Progenitor cell of endocrine pancreas (in vitro differentiated cells): ENCODE measurements around the gene RUVBL1. TPM values are rescaled to one million over a fixed set of nuclear protein-coding genes. Genes with fewer than 3 reads are reported as not detected.

Experiments used
- DNase-seq: peaks from one replicate; pipeline ENCODE4 v3.0.0; 2021; ENCODE audit warnings: low spot score; ENCODE audit not compliant: unreplicated experiment
- H3K27ac Mint-ChIP-seq: 2 replicates; pipeline ENCODE4 v1.8.0; 2021; ENCODE audit warnings: mild to moderate bottlenecking, moderate library complexity, mixed read lengths
- H3K27me3 Mint-ChIP-seq: 2 replicates; pipeline ENCODE4 v1.8.0; 2021; ENCODE audit warnings: mixed read lengths
- H3K36me3 Mint-ChIP-seq: 2 replicates; pipeline ENCODE4 v1.8.0; 2022; ENCODE audit warnings: mixed read lengths; ENCODE audit not compliant: insufficient read depth
- H3K4me1 Mint-ChIP-seq: 2 replicates; pipeline ENCODE4 v1.8.0; 2021; ENCODE audit warnings: low read depth, mixed read lengths
- H3K4me3 Mint-ChIP-seq: 2 replicates; pipeline ENCODE4 v1.8.0; 2021; ENCODE audit warnings: low read depth, mild to moderate bottlenecking, moderate library complexity, mixed read lengths
- H3K9me3 Mint-ChIP-seq: 2 replicates; pipeline ENCODE4 v1.8.0; 2021; ENCODE audit warnings: low read depth, mixed read lengths
- total RNA-seq: library from RNA; stranded (reverse); gene quantifications from 2 replicates; pipeline ENCODE4 v1.2.1, GENCODE V29; 2021
- TF ChIP-seq, protein P1 (sequence below): fragments of 200-600 bp; sonication (generic); IDR thresholded peaks from one replicate; pipeline ENCODE4 v1.5.0; 2021; ENCODE audit warnings: antibody characterized with exemption, mild to moderate bottlenecking; ENCODE audit not compliant: unreplicated experiment

RUVBL1 gene
- total RNA-seq, 1 donor from 2014 or later: 53.6 TPM

DNA sequence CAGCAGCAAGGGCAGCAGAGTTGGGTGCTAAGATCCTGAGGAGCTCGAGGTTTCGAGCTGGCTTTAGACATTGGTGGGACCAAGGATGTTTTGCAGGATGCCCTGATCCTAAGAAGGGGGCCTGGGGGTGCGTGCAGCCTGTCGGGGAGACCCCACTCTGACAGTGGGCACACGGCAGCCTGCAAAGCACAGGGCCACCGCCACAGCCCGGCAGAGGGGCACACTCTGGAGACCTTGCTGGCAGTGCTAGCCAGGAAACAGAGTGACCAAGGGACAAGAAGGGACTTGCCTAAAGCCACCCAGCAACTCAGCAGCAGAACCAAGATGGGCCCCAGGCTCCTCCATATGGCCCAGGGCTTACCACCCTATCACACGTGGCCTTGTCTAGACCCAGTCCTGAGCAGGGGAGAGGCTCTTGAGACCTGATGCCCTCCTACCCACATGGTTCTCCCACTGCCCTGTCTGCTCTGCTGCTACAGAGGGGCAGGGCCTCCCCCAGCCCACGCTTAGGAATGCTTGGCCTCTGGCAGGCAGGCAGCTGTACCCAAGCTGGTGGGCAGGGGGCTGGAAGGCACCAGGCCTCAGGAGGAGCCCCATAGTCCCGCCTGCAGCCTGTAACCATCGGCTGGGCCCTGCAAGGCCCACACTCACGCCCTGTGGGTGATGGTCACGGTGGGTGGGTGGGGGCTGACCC is 52.6 kb downstream of the RUVBL1 start:
- peaks cover 5% of the 10 kb centered on the region for H3K4me1 Mint-ChIP-seq
- TF ChIP-seq, protein P1, sequence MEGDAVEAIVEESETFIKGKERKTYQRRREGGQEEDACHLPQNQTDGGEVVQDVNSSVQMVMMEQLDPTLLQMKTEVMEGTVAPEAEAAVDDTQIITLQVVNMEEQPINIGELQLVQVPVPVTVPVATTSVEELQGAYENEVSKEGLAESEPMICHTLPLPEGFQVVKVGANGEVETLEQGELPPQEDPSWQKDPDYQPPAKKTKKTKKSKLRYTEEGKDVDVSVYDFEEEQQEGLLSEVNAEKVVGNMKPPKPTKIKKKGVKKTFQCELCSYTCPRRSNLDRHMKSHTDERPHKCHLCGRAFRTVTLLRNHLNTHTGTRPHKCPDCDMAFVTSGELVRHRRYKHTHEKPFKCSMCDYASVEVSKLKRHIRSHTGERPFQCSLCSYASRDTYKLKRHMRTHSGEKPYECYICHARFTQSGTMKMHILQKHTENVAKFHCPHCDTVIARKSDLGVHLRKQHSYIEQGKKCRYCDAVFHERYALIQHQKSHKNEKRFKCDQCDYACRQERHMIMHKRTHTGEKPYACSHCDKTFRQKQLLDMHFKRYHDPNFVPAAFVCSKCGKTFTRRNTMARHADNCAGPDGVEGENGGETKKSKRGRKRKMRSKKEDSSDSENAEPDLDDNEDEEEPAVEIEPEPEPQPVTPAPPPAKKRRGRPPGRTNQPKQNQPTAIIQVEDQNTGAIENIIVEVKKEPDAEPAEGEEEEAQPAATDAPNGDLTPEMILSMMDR: no peak
- no peak overlapping the region for H3K27ac Mint-ChIP-seq
- peaks cover 6% of the 10 kb centered on the region for H3K27me3 Mint-ChIP-seq
- H3K36me3 Mint-ChIP-seq: peaks cover 15% of the 10 kb centered on the region
- no peak overlapping the region for H3K4me3 Mint-ChIP-seq
- no peak for DNase-seq
- H3K9me3 Mint-ChIP-seq: no peaks in the 10 kb centered on the region

DNA sequence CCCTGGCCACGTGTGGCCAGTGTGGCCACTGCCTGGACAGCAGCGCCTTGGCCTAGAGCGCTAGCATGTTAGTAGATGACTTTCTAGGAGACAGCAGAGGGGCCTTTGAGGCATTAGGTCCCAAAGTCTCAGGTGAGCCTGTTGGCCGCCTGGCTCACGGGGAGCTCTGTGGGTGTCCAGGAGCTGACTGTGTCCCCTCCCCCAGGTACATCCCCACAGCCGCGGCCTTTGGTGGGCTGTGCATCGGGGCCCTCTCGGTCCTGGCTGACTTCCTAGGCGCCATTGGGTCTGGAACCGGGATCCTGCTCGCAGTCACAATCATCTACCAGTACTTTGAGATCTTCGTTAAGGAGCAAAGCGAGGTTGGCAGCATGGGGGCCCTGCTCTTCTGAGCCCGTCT is 54.3 kb downstream of the RUVBL1 start:
- Mint-ChIP-seq H3K36me3 (peaks cover 25% of the 10 kb centered on the region), H3K9me3 (no peaks in the 10 kb centered on the region), H3K27me3 (no peaks in the 10 kb centered on the region), H3K4me3 (no peak overlapping the region), H3K27ac (no peak overlapping the region), H3K4me1 (no peaks in the 10 kb centered on the region)
- TF ChIP-seq, protein P1: no peak
- no peak for DNase-seq

DNA sequence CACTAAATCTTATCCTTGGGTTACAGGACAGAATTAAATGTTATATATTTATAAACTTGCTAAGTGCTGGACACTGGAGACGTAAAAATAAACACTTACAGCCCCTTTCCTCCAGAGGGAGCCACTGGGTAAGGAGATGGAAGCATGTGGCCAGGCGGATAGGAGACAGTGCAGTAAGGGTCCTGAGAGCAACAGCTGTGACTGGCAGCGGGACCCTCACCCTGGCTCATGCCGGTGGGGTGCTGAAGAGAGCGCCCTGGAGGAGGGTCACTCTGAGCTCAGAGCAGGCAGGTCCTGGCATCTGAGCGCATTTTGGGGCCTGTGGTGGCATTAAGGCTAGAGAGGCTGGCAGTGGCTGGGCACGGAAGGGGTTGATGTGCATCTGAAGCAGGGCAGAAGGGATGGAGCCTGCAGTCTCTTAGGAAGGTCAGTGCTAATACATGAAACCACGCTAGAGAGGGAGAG is 55.4 kb downstream of the RUVBL1 start:
- H3K27ac Mint-ChIP-seq: peak overlapping the region; percentile 57
- no peaks in the 10 kb centered on the region for H3K9me3 Mint-ChIP-seq
- DNase-seq: no peak
- H3K27me3 Mint-ChIP-seq: no peaks in the 10 kb centered on the region
- no peaks in the 10 kb centered on the region for H3K4me1 Mint-ChIP-seq
- H3K4me3 Mint-ChIP-seq: no peak overlapping the region
- peaks cover 28% of the 10 kb centered on the region for H3K36me3 Mint-ChIP-seq
- TF ChIP-seq, protein P1: peak; percentile 58

DNA sequence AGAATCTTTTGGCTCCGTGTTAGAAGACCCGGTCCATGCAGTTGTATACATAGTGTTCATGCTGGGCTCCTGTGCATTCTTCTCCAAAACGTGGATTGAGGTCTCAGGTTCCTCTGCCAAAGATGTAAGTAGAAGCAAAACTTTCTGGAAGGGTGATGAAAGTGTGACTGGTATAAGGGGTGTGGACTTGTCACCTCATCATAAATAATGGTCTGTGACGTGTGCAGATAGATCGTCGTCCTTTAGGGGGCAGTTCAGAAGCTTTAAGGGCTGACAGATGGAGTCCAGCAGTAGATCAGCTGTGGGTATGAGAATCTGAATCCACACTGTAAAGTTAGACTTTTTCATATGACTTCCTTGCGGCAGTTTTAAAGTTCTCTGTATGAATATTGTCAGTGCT is 56.1 kb downstream of the RUVBL1 start:
- DNase-seq: no peak
- H3K27ac Mint-ChIP-seq: no peak overlapping the region
- TF ChIP-seq, protein P1: no peak
- no peaks in the 10 kb centered on the region for H3K4me1 Mint-ChIP-seq
- peaks cover 28% of the 10 kb centered on the region for H3K36me3 Mint-ChIP-seq
- no peak overlapping the region for H3K4me3 Mint-ChIP-seq
- H3K9me3 Mint-ChIP-seq: no peaks in the 10 kb centered on the region
- H3K27me3 Mint-ChIP-seq: no peaks in the 10 kb centered on the region

DNA sequence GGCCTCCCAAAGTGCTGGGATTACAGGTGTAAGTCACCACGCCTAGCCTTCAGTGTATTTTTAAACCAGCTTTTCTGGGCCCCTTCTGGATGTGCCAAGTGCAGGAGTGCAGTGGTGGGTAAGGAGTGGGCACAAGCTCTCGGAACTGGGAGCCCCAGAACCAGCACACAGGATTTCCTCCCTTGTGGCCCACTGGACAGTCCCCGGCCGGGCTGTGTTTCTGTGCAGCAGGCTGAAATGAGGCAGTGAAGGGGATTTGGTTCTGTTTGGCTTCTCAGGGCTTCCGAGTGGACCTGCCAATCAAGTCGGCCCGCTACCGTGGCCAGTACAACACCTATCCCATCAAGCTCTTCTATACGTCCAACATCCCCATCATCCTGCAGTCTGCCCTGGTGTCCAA is 56.9 kb downstream of the RUVBL1 start:
- Mint-ChIP-seq H3K4me3 (no peak overlapping the region), H3K9me3 (no peaks in the 10 kb centered on the region), H3K27ac (no peak overlapping the region), H3K36me3 (peaks cover 33% of the 10 kb centered on the region), H3K4me1 (no peaks in the 10 kb centered on the region), H3K27me3 (no peaks in the 10 kb centered on the region)
- TF ChIP-seq, protein P1: no peak
- no peak for DNase-seq
